Measurements from ENCODE around the gene RAX.

DNA sequence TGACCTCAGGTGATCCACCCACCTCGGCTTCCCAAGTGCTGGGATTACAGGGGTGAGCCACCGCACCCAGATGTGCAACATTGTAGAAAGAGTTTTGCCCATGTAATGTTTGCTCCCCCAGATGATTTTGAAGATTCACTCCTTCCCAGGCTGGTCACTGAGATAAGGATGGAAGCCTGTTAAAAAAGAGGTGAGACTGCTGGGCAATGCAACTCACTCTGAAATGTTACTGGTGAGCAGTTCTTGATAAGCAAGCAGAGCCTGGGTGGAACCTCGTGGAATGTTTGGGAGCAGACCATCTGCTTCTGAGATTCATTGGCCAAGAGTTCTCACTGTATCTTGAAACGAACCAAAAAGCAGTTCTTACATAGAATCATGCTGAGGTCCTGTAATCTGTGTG is 33.6 kb downstream of the RAX start:
- TF ChIP-seq POLR2A (IDR thresholded peaks at IDR 0.05), result no peak
- TF ChIP-seq, protein P1, sequence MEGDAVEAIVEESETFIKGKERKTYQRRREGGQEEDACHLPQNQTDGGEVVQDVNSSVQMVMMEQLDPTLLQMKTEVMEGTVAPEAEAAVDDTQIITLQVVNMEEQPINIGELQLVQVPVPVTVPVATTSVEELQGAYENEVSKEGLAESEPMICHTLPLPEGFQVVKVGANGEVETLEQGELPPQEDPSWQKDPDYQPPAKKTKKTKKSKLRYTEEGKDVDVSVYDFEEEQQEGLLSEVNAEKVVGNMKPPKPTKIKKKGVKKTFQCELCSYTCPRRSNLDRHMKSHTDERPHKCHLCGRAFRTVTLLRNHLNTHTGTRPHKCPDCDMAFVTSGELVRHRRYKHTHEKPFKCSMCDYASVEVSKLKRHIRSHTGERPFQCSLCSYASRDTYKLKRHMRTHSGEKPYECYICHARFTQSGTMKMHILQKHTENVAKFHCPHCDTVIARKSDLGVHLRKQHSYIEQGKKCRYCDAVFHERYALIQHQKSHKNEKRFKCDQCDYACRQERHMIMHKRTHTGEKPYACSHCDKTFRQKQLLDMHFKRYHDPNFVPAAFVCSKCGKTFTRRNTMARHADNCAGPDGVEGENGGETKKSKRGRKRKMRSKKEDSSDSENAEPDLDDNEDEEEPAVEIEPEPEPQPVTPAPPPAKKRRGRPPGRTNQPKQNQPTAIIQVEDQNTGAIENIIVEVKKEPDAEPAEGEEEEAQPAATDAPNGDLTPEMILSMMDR (IDR thresholded peaks at IDR 0.05), result no peak
